GM10266 (cell line): ENCODE data around the gene ODAD2.
"Not testable (repeated sequence)": the region's sequence is repeated elsewhere in the genome, so short reads cannot be mapped to it uniquely, and the experiment has no call there.

ENCODE experiments used
- DNase-seq: peaks from one replicate; pipeline ENCODE4 v3.0.0; 2012; ENCODE audit errors: extremely low spot score
- TF ChIP-seq, protein P1 (sequence below): IDR thresholded peaks from 2 replicates; pipeline ENCODE4 v1.5.1; 2012; ENCODE audit warnings: mild to moderate bottlenecking, low read depth; ENCODE audit not compliant: control insufficient read depth, insufficient read depth; ENCODE audit errors: missing control alignments

ODAD2 gene

DNA sequence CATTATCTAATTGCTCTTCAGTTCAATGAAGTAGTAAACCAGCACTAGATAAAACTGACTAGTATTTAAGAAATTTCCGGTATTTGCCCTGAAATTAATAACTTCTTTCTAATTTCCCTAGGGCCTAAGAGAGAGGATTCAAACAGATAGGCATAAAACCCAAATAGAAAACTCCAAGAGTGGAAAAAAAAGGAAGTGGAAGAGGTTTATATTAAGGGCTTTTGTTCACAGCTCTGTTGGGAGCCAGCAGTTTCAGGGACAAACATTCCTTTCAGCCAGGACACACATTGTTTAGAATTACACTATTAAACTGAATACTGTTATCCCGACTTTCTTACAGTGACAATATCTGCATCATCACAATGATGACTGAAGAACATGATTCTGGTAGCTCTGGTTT, 3.6 kb downstream of the ODAD2 start:
- no peak for DNase-seq
- TF ChIP-seq, protein P1, sequence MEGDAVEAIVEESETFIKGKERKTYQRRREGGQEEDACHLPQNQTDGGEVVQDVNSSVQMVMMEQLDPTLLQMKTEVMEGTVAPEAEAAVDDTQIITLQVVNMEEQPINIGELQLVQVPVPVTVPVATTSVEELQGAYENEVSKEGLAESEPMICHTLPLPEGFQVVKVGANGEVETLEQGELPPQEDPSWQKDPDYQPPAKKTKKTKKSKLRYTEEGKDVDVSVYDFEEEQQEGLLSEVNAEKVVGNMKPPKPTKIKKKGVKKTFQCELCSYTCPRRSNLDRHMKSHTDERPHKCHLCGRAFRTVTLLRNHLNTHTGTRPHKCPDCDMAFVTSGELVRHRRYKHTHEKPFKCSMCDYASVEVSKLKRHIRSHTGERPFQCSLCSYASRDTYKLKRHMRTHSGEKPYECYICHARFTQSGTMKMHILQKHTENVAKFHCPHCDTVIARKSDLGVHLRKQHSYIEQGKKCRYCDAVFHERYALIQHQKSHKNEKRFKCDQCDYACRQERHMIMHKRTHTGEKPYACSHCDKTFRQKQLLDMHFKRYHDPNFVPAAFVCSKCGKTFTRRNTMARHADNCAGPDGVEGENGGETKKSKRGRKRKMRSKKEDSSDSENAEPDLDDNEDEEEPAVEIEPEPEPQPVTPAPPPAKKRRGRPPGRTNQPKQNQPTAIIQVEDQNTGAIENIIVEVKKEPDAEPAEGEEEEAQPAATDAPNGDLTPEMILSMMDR = no peak

DNA sequence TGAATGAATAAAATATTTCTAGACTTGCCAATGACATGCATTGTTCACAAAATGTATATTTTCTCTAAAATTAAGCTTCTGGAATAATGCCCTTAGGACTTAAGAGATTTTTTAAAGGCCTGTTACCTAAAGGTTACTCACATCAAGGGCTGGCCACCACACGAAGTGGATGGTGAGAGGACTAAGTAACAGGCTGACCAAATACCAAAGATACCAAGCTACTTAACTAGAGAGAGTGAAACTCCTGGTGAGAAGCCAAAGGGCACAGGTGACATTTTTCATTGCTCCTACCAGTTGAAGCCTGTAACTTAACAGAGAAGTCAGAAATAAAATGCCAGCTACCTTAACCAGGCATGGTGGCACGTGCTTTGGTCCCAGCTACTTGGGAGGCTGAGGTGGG, 9.5 kb downstream of the ODAD2 start:
- not testable (repeated sequence) for DNase-seq

DNA sequence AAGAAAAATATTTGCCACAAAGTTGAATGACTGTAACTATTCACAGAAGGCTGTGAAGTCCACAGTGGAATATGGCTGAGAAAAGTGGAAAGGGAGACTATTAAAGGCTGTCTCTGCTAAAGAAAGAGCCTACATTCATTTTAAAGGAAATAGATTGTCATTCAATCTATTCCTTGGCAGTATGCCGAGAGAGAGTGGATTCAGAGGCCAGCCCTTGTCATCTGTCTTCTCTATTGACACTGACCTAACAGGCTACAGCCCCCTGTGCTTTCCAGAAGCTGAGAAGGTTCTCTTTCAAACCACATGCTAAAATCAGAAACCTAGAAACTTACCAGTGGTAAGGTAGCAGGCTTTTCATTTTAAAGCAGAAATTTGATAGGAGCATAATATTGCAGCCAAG, 12.1 kb downstream of the ODAD2 start:
- TF ChIP-seq, protein P1 = no peak
- no peak for DNase-seq

DNA sequence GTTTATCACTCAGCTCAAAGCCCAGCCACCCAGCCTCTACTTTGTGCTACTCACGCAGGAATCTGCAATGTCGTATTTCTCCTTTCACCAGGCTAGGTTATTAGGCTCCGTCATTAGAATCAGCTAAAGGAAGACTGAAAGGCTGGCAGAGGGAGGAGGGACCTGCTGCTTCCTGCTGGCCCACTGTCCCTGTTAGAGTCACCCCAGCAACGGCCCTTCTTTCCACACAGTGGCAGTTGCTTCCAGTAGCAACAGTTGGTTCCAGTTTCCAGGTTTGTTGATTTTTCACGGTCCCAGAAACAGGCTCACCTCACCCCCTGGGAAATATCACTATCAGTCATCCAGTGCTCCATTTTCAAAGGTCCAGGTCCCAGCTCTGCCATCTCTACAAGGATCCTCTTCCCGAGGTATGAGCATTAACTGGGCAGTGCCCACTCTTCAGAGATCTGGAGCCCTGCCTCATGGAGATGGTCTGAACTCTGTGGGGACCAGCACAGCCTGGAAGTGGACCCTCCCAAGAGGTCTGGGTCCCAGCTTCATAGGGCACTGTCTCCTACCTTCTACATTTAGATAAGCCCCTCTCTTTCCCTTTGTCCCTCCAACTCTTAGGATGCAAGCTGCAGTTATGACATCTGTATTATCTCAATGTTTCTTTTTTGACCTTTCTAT, 15.9 kb downstream of the ODAD2 start:
- TF ChIP-seq, protein P1 = no peak
- no peak for DNase-seq

DNA sequence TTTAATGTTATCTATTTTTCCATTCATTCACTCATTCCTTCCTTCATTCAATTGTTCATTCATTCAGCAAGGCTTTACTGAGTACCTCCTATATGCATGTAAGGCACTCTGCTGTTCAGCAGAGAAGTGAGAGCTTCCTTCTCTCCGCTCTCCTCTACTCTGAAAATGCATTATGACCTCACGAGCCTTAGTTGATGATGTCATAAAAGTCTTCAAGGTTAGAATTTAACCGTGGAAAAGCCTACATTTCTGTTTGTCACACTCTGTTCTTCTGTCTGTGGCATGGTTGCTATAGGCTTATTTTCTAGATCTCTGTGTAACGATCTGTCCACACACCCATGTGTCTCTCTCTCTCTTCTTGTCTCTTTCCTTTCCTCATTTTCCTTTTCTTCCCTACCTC, 17.1 kb downstream of the ODAD2 start:
- no peak for DNase-seq
- TF ChIP-seq, protein P1 = no peak

DNA sequence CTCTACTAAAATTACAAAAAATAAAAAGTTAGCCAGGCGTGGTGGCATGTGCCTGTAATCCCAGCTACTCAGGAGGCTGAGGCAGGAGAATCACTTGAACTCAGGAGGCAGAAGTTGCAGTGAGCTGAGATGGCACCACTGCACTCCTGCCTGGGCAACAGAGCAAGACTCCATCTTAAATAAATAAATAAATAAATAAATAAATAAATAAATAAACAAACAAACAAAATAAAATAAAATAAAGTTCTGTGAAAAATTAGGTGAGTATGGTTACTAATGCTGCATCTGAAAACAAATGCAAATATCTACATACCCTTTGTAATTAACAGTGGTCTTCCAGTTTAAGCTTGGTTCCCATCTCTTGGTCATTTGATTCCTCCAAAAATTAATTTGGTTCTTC, 28.1 kb downstream of the ODAD2 start:
- DNase-seq = not testable (repeated sequence)

DNA sequence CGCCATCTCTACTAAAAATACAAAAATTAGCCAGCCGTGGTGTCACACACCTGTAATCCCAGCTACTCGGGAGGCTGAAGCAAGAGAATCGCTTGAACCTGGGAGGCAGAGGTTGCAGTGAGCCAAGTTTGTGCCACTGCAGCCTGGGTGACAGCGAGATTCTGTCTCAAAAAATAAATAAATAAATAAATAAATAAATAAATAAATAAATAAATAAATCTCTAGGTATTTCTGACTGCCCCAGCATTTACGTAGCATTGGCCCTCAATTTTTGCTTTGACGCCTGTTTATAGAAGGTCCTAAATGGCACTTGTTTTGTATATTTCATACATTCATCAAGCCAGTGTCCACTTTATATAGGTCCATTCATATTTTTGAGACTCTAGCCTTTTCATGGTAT, 28.9 kb downstream of the ODAD2 start:
- not testable (repeated sequence) for DNase-seq

DNA sequence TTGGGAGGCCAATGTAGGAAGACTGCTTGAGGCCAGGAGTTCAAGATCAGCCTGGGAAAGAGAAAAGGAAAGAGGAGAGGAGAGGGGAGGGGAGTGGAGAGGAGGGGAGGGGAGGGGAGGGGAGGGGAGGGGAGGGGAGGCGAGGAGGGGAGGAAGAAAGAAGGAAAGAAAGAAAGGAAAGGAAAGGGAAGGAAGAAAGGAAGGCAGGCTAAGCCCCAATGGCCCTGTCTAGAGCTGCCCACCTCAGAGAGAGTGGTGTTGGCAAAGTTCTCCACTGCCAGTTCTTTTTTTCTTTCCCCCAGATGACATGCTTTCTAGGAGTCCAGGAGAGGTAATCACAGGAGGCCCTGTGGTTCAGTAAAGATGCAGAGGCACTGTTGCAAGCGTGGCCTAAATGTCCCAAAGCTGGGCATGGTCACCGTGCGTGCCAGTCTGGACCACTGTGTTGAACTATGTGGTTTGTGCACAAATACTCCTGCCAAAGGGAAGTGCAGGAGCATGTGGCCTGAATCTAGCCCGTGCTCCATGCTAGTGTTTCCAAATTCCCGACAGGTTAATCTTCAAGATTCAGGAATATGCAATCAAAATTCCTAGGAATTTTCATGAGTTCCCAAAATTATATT, 39.7 kb downstream of the ODAD2 start:
- no peak for DNase-seq

DNA sequence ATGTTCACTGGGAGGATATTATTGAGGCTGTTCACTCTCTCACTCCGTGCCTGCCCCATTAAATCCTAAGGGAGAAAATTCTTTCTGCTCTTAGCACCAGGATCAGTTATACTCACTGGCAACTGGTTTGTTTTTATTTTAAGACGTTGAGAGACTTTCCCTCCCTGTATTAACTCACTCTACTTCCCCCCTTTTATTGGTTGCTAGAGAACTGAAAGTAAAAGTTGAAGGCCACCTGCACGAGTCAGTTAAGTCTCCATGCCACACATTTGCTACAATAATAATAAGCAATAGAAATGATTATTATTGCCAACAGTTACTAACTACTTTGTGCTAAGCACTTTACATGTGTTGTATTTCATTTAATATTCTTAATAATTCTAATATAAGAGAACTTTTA, 40.5 kb downstream of the ODAD2 start:
- not testable (repeated sequence) for DNase-seq

More for the DNA sequence above, 39.7 kb downstream of the ODAD2 start:
- TF ChIP-seq, protein P1 = no peak
